CD4-positive, alpha-beta T cell treated with Interleukin-17A for 4 hours (primary cell): ENCODE data around the gene PMVK.

ENCODE experiments used
- DNase-seq: peaks from one replicate; pipeline ENCODE4 v3.0.0-alpha.2; 2020; ENCODE audit warnings: mixed read lengths

Gene PMVK

GRCh38 chr1:154877370-154877974 is 59.0 kb downstream of the PMVK start:
- DNase-seq: no peak

- DNase-seq: no peak
These were observed 59.6 kb downstream of the PMVK start for GRCh38 chr1:154876842-154877369.
